Measurements from ENCODE around the gene SMURF2.
"Not testable (repeated sequence)": the region's sequence is repeated elsewhere in the genome, so short reads cannot be mapped to it uniquely, and the experiment has no call there.

Gene SMURF2

DNA sequence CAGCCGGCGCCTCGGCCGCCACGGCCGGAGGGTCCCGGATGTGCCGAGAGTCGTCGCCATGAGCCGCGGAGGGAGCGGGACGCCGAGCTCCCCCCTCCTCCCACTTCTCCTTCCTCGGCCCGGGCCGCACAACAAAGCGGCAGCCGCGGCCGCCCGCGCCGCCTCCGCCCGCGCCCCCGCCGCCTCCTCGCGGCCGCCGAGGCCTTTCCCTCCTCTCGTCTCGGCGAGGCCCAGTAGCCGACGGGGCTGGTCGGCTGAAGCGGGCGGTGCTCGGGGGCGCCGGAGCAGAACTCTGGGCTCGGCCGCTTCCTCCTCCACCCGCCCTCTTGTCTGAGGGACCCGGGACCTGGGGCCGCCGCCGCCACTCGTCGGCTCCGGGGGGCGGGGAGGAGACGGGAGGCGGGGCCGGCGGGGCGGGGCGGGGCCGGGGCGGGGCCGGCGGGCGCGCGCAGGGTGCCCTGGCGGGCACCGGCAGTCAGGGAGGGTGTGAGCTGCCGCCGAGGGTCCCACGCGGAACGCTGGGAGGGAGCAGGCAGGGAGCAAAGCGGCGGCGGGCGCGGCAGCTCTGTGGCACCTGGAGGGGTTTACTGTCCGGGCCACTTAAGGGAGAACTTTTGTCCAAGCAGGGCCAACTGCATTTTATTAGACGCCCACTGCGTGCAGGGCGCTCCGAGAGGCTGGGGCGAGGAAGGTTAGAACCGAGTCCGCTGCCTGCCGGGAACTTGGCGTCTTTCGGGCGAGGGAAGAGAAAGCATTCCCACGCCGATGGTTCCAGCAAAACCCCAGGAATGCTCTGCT lies at the start of gene SMURF2:
TSS of gene SMURF2 (minus strand) at position 332 of the 798 bp plus-strand sequence. CDS start 427 bp downstream, outside the sequence.
- no peak for DNase-seq (ENCODE audit: low read depth)

DNA sequence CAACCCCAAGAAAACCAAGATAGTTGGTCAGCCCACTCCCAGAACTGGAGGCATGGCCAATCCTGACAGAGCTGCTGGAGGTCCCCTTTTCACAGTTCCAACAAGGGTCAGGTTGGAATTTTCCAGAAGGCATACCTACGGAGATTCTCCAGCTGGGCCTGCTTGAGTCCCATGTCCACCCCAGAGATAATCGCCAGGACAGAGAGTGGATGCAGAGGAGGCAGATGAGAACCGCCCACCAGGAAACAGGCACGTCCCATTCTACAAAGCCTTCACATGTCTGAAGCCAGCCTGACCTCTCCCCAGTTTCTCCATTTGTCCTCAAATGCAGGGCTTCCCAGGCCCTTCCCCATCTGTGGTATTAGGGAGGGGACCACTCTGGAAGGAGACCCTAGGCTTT lies 47.4 kb upstream of the SMURF2 start:
- no peak for DNase-seq (ENCODE audit: low read depth)

DNA sequence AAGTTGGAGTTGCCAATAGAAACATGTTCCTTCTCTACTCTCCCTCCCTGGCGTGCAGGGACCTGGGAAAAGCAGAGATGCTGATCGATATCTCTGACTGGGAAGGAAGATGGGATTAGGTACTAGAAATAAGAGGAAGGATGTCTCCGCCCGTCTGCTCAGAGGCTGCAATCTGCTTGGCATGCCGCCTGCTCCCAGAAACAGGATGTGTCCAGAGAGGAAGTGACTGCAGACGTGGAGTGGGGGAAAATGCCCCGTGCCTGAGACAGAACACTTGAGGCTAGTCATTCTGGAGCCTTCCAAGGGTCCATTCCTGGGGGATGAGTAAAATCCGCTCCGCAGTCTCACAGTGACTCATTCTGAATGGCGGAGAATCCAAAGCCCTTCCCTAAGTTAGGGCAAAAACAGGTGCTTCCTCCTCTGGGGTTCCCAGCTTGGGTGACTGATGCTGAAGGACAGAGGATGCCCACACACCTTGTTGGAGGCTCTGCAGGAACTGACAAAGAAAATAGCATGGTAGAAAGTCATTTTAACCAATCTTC lies 45.0 kb upstream of the SMURF2 start:
- peak; percentile 89 for DNase-seq (ENCODE audit: low read depth)

DNA sequence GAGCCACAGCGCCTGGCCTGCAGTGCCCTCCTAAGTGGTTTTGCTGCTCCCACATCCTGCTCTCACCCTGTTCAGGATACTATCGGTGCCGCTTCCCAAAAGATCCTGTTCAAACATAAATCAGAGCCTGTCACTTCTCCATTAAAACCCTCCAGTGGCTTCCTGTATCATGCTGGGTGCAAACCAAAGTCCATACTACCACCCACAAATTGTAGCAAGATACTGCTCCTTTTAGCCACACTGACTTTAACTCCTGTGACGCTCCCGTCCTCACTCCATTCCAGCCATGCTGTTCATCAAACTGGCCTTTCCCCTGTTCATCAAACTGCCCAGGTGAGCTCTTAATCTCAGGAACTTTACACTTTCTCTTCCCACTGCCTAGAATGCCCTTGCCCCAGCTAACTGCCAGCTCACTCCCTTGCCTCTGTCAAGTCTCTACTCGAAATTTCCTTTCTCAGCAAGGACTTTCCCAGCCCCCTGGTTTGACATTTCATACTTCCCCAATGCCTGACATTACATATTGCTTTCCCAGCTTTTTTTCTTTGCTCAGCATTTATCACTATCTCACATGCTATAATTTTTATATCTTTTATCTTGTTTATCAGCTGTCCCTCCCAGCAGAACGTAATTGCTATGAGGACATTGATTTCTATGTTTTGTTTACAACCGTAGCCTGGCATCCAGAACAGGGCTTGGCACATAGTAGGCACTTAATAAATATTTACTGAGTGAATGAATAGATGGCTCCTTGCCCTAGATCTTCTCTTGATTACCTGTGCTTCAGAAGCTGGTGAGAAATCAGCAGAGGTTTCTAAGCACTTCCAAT lies 44.3 kb upstream of the SMURF2 start:
- DNase-seq (ENCODE audit: low read depth): no peak

DNA sequence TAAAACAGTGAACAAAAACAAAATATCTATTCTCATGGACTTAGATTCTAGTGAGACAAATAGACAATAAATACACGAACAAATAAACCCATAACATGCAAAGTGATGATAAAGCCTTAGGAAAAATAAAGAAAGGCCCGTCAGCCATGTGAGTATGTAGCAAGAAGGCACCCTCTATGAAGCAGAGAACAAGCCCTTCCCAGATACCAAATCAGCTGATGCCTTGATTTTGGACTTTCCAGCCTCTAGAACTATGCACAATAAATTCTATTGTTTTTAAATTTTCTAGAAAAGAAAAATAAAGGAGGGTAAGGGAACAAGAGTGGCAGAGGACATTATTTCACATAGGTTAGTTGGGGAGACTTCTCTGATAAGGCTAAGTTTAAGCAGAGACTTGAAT lies 40.7 kb upstream of the SMURF2 start:
- no peak for DNase-seq (ENCODE audit: low read depth)

DNA sequence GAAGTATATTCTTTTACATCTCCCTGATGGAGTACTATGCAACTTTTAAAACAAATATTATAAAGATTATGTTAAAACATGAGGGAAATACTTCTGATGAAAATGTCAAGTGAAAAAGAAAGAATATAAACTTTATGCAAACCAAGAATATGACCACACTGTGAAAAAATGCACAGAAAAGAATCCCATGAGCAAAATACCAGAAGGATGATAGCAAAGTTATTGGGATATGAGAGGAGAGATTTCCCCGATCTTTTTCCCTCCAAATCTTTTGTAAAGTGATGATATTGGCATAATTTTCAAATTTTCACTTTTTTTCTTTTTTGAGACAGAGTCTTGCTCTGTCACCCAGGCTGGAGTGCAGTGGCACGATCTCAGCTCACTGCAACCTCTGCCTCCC lies 36.6 kb upstream of the SMURF2 start:
- no peak for DNase-seq (ENCODE audit: low read depth)

DNA sequence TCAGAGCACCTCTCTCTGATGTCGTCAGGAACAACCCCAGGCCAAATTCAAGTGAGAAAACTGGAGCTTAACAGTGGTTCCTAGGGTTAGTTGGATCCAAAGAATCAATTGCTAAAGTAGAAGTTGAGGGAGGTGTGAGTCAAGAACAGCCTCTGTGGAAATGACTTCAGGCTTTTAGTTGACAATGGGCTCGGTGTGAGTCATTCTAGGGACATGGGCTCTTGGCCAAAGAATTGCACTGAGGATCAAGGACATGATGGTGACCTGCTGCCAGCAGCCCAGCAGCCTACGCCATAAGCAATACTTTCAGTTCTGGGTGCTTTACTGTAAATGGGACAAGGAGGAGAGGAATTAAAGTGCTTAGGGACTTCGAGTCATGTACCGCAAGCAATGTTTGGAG lies 32.1 kb upstream of the SMURF2 start:
- no peak for DNase-seq (ENCODE audit: low read depth)

DNA sequence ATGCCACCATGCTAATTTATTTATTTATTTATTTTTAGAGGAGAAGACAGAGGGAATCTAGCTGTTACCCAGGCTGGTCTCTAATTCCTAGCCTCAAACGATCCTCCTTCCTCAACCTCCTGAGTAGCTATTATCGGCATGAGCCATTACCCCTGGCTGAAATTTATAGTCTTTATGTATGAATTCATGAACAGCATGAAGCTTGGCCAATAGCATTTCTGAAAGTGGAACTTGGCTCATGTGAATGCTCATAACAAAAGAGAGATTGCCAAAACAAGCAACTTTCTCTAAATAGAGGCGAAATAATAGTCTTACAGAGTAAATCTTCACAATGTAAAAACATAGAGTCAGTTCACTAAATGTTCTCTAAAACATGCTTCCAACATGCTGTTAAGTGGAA lies 30.1 kb upstream of the SMURF2 start:
- DNase-seq (ENCODE audit: low read depth): no peak

DNA sequence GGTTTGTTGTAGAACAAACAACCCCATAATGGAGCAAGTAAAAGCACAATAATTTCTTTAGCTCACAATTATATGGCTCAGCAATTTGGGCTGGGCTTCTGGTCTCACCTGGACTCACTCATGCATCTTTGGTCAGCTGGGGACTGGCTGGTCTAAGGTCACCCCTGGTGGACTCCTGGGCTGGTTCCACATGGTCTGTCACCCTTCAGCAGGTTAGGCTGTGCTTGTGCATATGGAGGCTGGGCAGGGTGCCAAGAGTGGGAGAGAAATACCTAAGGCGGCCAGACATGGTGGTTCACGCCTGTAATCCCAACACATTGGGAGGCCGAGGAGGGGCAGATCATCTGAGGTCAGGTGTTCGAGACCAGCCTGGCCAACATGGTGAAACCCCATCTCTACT lies 27.0 kb upstream of the SMURF2 start:
- no peak for DNase-seq (ENCODE audit: low read depth)

DNA sequence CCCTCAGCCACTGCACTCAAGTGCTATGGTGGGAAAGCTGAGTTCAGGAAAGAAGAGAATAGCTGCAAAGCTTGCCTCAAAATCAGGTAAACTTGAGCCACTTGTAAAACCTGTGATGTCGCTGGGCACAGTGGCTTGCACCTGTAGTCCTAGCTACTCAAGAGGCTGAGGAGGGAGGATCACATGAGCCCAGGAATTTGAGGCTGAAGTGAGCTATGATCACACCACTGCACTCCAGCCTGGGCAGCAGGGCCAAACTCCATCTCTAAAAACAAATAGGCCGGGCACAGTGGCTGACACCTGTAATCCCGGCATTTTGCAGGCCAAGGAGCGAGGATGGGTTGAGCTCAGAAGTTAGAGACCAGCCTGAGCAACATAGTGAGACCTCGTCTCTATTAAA lies 26.4 kb upstream of the SMURF2 start:
- no peak for DNase-seq (ENCODE audit: low read depth)

DNA sequence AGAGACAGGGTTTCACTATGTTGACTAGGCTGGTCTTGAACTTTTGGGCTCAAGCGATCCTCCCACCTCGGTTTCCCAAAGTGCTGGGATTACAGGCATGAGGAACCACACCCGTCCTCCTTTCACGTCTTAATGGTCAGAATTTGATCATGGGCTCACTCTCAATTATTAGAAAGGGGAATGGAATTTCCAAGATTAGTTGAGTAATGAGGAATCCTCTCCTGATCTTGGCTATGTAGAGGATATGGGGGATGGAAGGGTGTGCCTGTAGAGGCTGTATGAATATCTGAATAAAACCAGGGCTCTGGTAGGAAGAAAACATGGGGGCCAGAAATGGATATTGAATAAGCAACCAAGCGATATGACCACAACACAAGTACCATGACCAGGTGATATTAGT lies 25.9 kb upstream of the SMURF2 start:
- DNase-seq (ENCODE audit: low read depth): no peak

DNA sequence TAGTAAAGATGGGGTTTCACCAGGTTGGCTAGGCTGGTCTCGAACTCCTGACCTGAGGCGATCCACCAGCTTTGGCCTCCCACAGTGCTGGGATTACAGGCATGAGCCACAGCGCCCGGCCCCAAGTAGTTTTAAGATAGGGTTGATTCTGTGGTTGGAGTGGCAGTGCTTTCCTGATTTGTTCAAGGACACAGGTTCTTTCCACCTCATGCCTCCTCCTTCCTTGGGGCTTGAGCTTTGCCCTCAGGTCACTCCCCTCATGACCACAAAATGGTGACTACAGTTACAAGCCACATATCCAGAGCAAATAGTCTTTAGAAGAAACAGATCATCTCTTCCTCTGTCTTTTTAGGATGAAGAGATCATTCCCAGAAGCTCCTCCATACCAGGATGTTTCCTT lies 25.3 kb upstream of the SMURF2 start:
- no peak for DNase-seq (ENCODE audit: low read depth)

DNA sequence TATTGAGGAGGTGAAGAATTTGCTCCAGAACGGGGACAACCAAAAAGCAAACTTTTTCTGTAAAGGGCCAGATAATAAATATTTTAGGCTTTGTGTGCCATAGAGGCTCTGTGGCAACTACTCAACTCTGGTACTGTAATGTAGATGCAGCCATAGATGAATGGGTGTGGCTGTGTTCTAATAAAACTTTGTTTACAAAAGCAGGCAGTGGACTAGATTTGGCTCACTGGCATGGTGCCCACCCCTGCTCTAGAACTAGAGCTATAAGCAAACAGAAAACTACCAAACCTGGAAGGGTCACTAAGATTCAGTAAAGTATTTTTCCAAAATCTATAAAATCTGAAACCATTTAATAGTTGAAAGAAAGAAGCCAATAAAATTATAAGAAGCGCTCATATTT lies 24.6 kb upstream of the SMURF2 start:
- no peak for DNase-seq (ENCODE audit: low read depth)

DNA sequence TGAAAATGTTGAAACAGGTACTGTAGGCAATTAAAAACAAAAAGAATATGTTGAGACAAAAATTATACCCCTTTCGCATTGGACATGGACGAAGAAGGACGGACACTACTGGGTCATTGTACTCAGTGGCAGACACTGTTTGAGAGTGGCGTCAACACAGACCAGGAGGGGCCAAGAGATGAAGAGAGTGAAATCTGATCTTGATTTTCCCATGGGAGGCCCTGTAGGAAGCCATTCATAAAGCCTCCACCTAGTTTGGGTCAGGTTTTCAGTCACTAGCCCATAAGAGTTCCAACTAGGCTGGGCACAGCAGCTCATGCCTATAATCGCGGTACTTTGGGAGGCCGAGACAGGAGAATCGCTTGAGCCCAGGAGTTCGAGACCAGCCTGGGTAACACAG lies 23.6 kb upstream of the SMURF2 start:
- DNase-seq (ENCODE audit: low read depth): no peak

DNA sequence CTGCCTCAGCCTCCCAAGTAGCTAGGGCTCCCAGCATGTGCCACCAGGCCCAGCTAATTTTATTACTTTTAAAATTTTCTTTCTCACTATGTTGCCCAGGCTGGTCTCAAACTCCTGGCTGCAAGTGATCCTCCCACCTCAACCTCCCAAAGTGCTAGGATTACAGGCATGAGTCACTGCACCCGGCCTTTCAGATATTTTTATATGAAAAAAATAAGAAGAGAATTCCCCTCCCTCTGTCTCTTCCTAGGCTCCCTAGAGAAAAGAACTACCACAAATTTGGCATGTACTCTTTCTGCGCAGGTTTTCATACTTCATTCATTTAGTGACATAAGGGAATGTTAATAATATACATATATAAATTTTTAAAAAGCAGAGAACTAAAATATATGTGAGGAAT lies 21.7 kb upstream of the SMURF2 start:
- DNase-seq (ENCODE audit: low read depth): no peak

DNA sequence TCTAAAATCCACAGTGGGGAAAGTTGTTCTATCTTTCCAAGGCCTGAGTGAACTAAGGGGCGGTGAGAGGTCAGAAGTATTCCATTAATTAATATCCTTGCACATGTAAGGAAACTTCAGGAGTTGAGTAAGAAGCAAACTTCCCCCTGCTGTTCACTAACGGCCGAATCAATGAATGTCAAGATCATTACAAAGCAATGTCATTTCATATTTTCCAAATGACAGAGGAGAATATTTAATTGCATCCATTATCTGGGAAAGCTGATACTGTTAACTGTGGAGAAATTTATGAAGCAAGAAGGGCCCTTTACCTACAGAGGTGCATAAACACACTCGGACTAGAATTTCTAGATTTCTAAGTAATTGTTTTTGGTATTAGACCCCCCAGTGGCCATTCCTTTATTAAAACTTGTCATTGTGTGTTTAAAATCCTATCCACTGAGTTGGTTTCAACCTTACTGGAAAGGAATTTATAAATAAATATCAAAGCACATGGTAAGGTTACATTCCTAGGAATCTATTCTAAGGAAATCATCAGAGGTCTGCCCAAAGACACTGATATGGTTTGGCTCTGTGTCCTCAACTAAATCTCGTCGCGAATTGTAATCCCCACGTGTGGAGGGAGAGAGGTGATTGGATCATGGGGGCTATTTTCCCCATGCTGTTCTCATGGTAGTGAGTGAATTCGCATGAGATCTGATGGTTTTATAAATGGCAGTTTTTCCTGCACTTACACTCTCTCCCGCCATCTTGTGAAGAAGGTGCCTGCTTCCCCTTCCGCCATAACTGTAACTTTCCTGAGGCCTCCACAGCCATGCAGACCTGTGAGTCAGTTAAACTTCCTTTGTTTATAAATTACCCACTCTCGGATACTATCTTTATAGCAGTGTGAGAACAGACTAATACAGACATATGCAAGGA lies 20.4 kb upstream of the SMURF2 start:
- no peak for DNase-seq (ENCODE audit: low read depth)

DNA sequence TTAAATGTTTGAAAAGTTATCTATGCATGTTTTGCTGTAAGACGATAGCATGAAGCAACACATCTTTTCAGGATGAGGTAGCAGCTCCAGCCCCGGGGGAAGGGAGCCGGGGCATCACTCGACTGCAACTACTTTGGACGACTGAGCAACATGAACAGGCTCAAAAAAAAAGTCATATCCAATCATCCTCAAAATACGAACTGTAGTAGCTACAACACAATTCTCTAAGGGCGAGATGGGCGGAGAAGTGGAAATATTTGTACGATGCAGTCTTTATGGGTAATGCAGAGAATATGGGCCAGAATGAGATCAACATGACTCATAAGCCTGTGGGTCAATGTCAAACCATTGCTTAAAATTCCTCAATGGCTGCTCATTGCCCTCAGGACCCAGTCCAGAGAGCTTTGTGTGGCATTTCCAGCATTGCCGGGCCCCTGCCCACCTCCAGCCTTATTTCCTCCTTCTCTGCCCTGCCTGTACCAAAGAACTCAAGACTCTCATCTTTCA lies 17.7 kb upstream of the SMURF2 start:
- DNase-seq (ENCODE audit: low read depth): peak; percentile 97

DNA sequence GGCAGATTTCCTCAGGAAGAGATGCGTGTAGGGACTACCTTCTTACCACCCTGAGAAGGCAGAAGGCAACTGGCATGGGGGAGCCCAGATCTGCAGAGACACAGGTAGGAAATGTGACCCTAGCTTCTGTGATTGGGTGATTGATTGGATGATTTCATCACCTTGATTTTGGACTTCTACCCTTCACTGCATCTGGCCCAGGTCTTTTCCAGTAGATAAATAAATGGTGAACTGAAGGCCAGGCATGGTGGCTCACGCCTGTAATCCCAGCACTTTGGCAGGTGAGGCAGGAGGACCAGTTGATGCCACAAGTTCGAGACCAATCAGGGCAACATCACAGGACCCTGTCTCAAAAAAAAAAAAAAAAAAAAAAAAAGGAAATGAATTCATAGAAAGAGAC lies 14.7 kb upstream of the SMURF2 start:
- DNase-seq (ENCODE audit: low read depth): no peak

DNA sequence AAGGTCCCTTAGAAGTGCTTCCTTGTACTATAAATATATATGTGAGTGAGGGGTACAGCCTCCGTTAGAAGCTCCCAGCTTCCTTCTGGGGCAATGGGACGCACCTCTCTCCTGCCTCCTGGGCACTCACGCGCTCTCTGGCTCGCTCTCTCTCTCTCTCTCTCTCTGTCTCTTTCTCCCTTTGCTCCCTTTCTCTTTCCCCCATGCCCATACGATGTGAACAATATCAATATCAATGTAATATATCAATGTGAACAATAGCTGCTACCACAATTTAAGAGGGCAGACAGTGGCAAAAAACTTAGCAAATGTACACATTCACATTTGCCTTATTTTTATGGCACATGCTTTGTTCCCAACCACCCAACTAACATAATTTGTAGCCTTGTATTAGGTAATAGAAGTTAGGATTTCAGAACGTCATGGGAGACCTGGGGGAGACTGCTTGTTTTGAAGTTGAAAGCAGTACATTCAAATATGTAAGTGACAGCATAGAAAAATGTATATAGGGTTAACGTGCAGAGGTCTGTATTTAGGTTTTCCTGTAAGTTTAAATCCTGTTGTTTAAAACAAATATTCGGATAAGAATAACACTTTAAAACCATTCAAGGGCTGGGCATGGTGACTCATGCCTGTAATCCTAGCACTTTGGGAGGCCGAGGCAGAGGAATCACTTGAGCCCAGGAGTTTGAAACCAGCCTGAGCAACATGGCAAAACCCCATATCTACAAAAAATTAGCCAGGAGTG lies 8.9 kb upstream of the SMURF2 start:
- DNase-seq (ENCODE audit: low read depth): not testable (repeated sequence)

DNA sequence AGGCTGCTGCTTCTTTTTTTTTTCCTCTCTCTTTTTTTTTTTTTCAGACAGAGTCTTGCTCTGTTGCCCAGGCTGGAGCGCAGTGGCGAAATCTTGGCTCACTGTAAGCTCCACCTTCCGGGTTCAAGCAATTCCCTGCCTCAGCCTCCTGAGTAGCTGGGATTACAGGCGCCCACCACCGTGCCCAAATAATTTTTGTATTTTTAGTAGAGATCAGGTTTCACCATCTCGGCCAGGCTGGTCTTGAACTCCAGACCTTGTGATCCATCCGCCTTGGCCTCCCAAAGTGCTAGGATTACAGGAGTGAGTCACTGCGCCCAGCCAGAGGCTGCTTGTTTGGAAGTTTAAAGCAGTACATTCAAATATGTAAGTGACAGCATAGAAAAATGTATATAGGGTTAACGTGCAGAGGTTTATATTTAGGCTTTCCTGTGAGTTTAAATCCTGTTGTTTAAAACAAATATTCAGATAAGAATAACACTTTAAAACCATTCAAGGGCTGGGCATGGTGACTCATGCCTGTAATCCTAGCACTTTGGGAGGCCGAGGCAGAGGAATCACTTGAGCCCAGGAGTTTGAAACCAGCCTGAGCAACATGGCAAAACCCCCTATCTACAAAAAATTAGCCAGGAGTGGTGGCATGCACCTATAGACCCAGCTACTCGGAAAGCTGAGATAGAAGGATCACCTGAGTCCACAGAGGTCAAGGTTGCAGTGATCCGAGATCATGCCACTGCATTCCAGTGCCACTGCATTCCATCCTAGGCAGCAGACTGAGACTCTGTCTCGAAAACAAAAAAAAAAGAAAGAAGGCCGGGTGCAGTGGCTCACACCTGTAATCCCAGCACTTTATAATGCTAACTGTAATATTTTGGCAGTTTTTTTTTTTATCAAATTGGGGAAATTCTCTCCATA lies 6.0 kb upstream of the SMURF2 start:
- DNase-seq (ENCODE audit: low read depth): not testable (repeated sequence)

All from fibroblast of the conjunctiva (primary cell).